GM12875 (cell line): Measurements from ENCODE around the gene RICTOR.

Source experiments
- H3K4me3 ChIP-seq: one replicate; pipeline ENCODE4 v1.5.1; 2011; ENCODE audit warnings: low read depth, low read length, control low read depth
- CTCF ChIP-seq: IDR thresholded peaks from 2 replicates; pipeline ENCODE4 v1.5.1; 2011; ENCODE audit warnings: low read depth, mild to moderate bottlenecking, control low read depth, inconsistent platforms, low read length, moderate library complexity, borderline replicate concordance; ENCODE audit not compliant: insufficient read depth

RICTOR gene

GRCh38 chr5:38913714-38914113 lies 160.5 kb downstream of the RICTOR start:
- no peak for TF ChIP-seq CTCF
- H3K4me3 ChIP-seq: no peak overlapping the region

GRCh38 chr5:38911933-38912332 lies 162.3 kb downstream of the RICTOR start:
- H3K4me3 ChIP-seq: no peak overlapping the region
- no peak for TF ChIP-seq CTCF

- TF ChIP-seq CTCF: no peak
- no peak overlapping the region for H3K4me3 ChIP-seq
Observed at GRCh38 chr5:38906503-38906902, 167.7 kb downstream of the RICTOR start.

GRCh38 chr5:38905516-38905915 lies 168.7 kb downstream of the RICTOR start:
- H3K4me3 ChIP-seq: no peak overlapping the region
- TF ChIP-seq CTCF: no peak

GRCh38 chr5:38899936-38900335 lies 174.3 kb downstream of the RICTOR start:
- no peak for TF ChIP-seq CTCF
- H3K4me3 ChIP-seq: no peak overlapping the region

DNA sequence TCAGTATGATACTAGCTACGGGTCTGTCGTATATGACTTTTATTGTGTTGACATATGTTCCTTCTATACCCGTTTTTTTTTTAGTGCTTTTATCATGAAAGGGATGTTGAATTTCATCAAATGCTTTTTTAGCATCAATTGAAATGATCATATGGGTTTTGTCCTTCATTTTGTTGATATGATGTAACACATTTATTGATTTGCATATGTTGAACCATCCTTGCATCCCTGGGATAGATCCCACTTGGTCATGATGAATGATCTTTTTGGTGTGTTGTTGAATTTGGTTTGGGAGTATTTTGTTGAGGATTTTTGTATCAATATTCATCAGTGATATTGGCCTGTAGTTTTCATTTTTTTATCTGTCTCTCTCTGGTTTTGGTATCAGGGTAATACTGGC lies 177.4 kb downstream of the RICTOR start:
- H3K4me3 ChIP-seq: no peak overlapping the region
- no peak for TF ChIP-seq CTCF

GRCh38 chr5:38892363-38892762 lies 181.8 kb downstream of the RICTOR start:
- H3K4me3 ChIP-seq: no peak overlapping the region
- no peak for TF ChIP-seq CTCF
